ENCODE results near the gene ITPR2. TPM values are rescaled to one million over a fixed set of nuclear protein-coding genes. Genes with fewer than 3 reads are reported as not detected.

ITPR2 gene
- total RNA-seq, 2 experiments from 2014 or later = 33.5 to 34.6 TPM

- no peaks in the 10 kb centered on the region for H3K36me3 Mint-ChIP-seq (ENCODE audit: low read depth)
- no peak for ATAC-seq
Measured at GRCh38 chr12:26723379-26724308, 109.3 kb downstream of the ITPR2 start.

GRCh38 chr12:26721800-26722199 lies 111.2 kb downstream of the ITPR2 start:
- ATAC-seq (no peak), DNase-seq (no peak)
- ChIA-PET POLR2A (no interaction called here), CTCF (no interaction called here)
- no peak overlapping the region for H3K4me3 Mint-ChIP-seq
- H3K27me3 Mint-ChIP-seq (ENCODE audit: low read depth) = no peaks in the 10 kb centered on the region
- no peak overlapping the region for H3K27ac Mint-ChIP-seq
- peaks cover 10% of the 10 kb centered on the region for H3K4me1 Mint-ChIP-seq (ENCODE audit: low read depth)
- H3K36me3 Mint-ChIP-seq (ENCODE audit: low read depth) = no peaks in the 10 kb centered on the region
- no peaks in the 10 kb centered on the region for H3K9me3 Mint-ChIP-seq (ENCODE audit: insufficient read depth)

More at GRCh38 chr12:26723379-26724308, 109.3 kb downstream of the ITPR2 start:
- DNase-seq = no peak
- Mint-ChIP-seq H3K27me3 (ENCODE audit: low read depth) (no peaks in the 10 kb centered on the region), H3K4me3 (no peak overlapping the region), H3K9me3 (ENCODE audit: insufficient read depth) (no peaks in the 10 kb centered on the region), H3K4me1 (ENCODE audit: low read depth) (peaks cover 13% of the 10 kb centered on the region), H3K27ac (no peak overlapping the region)
- POLR2A ChIA-PET = no interaction called here
- CTCF ChIA-PET = interaction anchor here (0.8 kb wide), 1 partner anchor 14 kb away, joined by 3 read pairs; no protein-coding TSS in a partner anchor

- DNase-seq (no peak), ATAC-seq (no peak)
- Mint-ChIP-seq H3K27ac (no peak overlapping the region), H3K36me3 (ENCODE audit: low read depth) (peaks cover under 1% of the 10 kb centered on the region), H3K9me3 (ENCODE audit: insufficient read depth) (no peaks in the 10 kb centered on the region), H3K4me3 (no peak overlapping the region), H3K27me3 (ENCODE audit: low read depth) (no peaks in the 10 kb centered on the region), H3K4me1 (ENCODE audit: low read depth) (peaks cover 7% of the 10 kb centered on the region)
- ChIA-PET POLR2A (no interaction called here), CTCF (interaction anchor here (1.0 kb wide), 1 partner anchor 166 kb away, joined by 3 read pairs; no protein-coding TSS in a partner anchor)
Measured at GRCh38 chr12:26719852-26720251, 113.1 kb downstream of the ITPR2 start.

GRCh38 chr12:26717757-26718156 lies 115.2 kb downstream of the ITPR2 start:
- Mint-ChIP-seq H3K27me3 (ENCODE audit: low read depth) (no peaks in the 10 kb centered on the region), H3K4me3 (no peak overlapping the region), H3K4me1 (ENCODE audit: low read depth) (peaks cover 2% of the 10 kb centered on the region), H3K9me3 (ENCODE audit: insufficient read depth) (no peaks in the 10 kb centered on the region), H3K36me3 (ENCODE audit: low read depth) (peaks cover 6% of the 10 kb centered on the region), H3K27ac (no peak overlapping the region)
- ChIA-PET CTCF (interaction anchor here (2.3 kb wide), 1 partner anchor 10 kb away, joined by 6 read pairs; no protein-coding TSS in a partner anchor), POLR2A (no interaction called here)
- ATAC-seq (no peak), DNase-seq (no peak)

- Mint-ChIP-seq H3K4me3 (no peak overlapping the region), H3K4me1 (ENCODE audit: low read depth) (no peaks in the 10 kb centered on the region), H3K27me3 (ENCODE audit: low read depth) (no peaks in the 10 kb centered on the region), H3K9me3 (ENCODE audit: insufficient read depth) (no peaks in the 10 kb centered on the region), H3K27ac (no peak overlapping the region), H3K36me3 (ENCODE audit: low read depth) (peaks cover 10% of the 10 kb centered on the region)
- ChIA-PET CTCF (interaction anchor here (0.5 to 2.6 kb wide), 4 partner anchors 14 to 170 kb away, joined by 3 to 18 read pairs (median 3); no protein-coding TSS in a partner anchor), POLR2A (interaction anchor here (0.7 kb wide), 1 partner anchor 38 kb away, joined by 3 read pairs; no protein-coding TSS in a partner anchor)
- DNase-seq (no peak), ATAC-seq (no peak)
Measured at GRCh38 chr12:26715232-26715631, 117.8 kb downstream of the ITPR2 start.

- Mint-ChIP-seq H3K4me3 (no peak overlapping the region), H3K4me1 (ENCODE audit: low read depth) (no peaks in the 10 kb centered on the region), H3K27ac (no peak overlapping the region), H3K9me3 (ENCODE audit: insufficient read depth) (no peaks in the 10 kb centered on the region), H3K36me3 (ENCODE audit: low read depth) (peaks cover 11% of the 10 kb centered on the region), H3K27me3 (ENCODE audit: low read depth) (no peaks in the 10 kb centered on the region)
- no peak for DNase-seq
- ChIA-PET POLR2A (interaction anchor here (0.5 kb wide), 1 partner anchor 183 kb away, joined by 4 read pairs; no protein-coding TSS in a partner anchor), CTCF (interaction anchor here (1.3 to 1.6 kb wide), 2 partner anchors 12 to 171 kb away, joined by 4 to 5 read pairs; no protein-coding TSS in a partner anchor)
- no peak for ATAC-seq
Measured at GRCh38 chr12:26713885-26714383, 119.1 kb downstream of the ITPR2 start.

GRCh38 chr12:26712892-26713291 lies 120.1 kb downstream of the ITPR2 start:
- no peaks in the 10 kb centered on the region for H3K27me3 Mint-ChIP-seq (ENCODE audit: low read depth)
- ATAC-seq (no peak), DNase-seq (no peak)
- no peak overlapping the region for H3K27ac Mint-ChIP-seq
- ChIA-PET CTCF (interaction anchor here (1.3 to 1.6 kb wide), 2 partner anchors 11 to 172 kb away, joined by 4 to 5 read pairs; no protein-coding TSS in a partner anchor), POLR2A (no interaction called here)
- H3K36me3 Mint-ChIP-seq (ENCODE audit: low read depth) = peaks cover 14% of the 10 kb centered on the region
- H3K9me3 Mint-ChIP-seq (ENCODE audit: insufficient read depth) = no peaks in the 10 kb centered on the region
- H3K4me3 Mint-ChIP-seq = no peak overlapping the region
- no peaks in the 10 kb centered on the region for H3K4me1 Mint-ChIP-seq (ENCODE audit: low read depth)

GRCh38 chr12:26711569-26711968 lies 121.4 kb downstream of the ITPR2 start:
- ATAC-seq = no peak
- no peak overlapping the region for H3K4me3 Mint-ChIP-seq
- H3K27me3 Mint-ChIP-seq (ENCODE audit: low read depth) = no peaks in the 10 kb centered on the region
- H3K27ac Mint-ChIP-seq = no peak overlapping the region
- ChIA-PET CTCF (interaction anchor here (3.2 kb wide), 1 partner anchor 10 kb away, joined by 19 read pairs; no protein-coding TSS in a partner anchor), POLR2A (no interaction called here)
- H3K36me3 Mint-ChIP-seq (ENCODE audit: low read depth) = peaks cover 14% of the 10 kb centered on the region
- no peak for DNase-seq
- H3K9me3 Mint-ChIP-seq (ENCODE audit: insufficient read depth) = no peaks in the 10 kb centered on the region
- H3K4me1 Mint-ChIP-seq (ENCODE audit: low read depth) = no peaks in the 10 kb centered on the region

GRCh38 chr12:26711072-26711471 lies 121.9 kb downstream of the ITPR2 start:
- ChIA-PET POLR2A (no interaction called here), CTCF (interaction anchor here (3.2 kb wide), 1 partner anchor 9 kb away, joined by 19 read pairs; no protein-coding TSS in a partner anchor)
- Mint-ChIP-seq H3K27ac (no peak overlapping the region), H3K27me3 (ENCODE audit: low read depth) (no peaks in the 10 kb centered on the region), H3K36me3 (ENCODE audit: low read depth) (peaks cover 14% of the 10 kb centered on the region), H3K4me1 (ENCODE audit: low read depth) (no peaks in the 10 kb centered on the region), H3K4me3 (no peak overlapping the region), H3K9me3 (ENCODE audit: insufficient read depth) (no peaks in the 10 kb centered on the region)
- no peak for ATAC-seq
- DNase-seq = no peak

GRCh38 chr12:26705851-26706250 lies 127.1 kb downstream of the ITPR2 start:
- peaks cover 9% of the 10 kb centered on the region for H3K36me3 Mint-ChIP-seq (ENCODE audit: low read depth)
- H3K27ac Mint-ChIP-seq = no peak overlapping the region
- H3K4me3 Mint-ChIP-seq = no peak overlapping the region
- no peaks in the 10 kb centered on the region for H3K27me3 Mint-ChIP-seq (ENCODE audit: low read depth)
- H3K4me1 Mint-ChIP-seq (ENCODE audit: low read depth) = no peaks in the 10 kb centered on the region
- ChIA-PET POLR2A (no interaction called here), CTCF (no interaction called here)
- no peaks in the 10 kb centered on the region for H3K9me3 Mint-ChIP-seq (ENCODE audit: insufficient read depth)
- no peak for ATAC-seq
- no peak for DNase-seq

- DNase-seq (no peak), ATAC-seq (no peak)
- CTCF ChIA-PET = no interaction called here
- H3K4me3 Mint-ChIP-seq = no peak overlapping the region
- peaks cover 3% of the 10 kb centered on the region for H3K36me3 Mint-ChIP-seq (ENCODE audit: low read depth)
- H3K4me1 Mint-ChIP-seq (ENCODE audit: low read depth) = no peaks in the 10 kb centered on the region
- no peaks in the 10 kb centered on the region for H3K9me3 Mint-ChIP-seq (ENCODE audit: insufficient read depth)
- H3K27ac Mint-ChIP-seq = no peak overlapping the region
- POLR2A ChIA-PET = no interaction called here
- H3K27me3 Mint-ChIP-seq (ENCODE audit: low read depth) = no peaks in the 10 kb centered on the region
Measured at GRCh38 chr12:26704684-26705460, 128.1 kb downstream of the ITPR2 start.
